ENCODE measurements around the gene FNDC3B. TPM values are rescaled to one million over a fixed set of nuclear protein-coding genes. Genes with fewer than 3 reads are reported as not detected.

Gene FNDC3B
- total and polyA plus RNA-seq, 2 of the 8 experiments (the other 6 are each of a cell fraction or from before 2014, with no cell fraction given) = 14.1 to 44.4 TPM

- H3K27ac ChIP-seq (ENCODE audit: low read depth, low read length) = no peak overlapping the region
- no peak overlapping the region for H3K9ac ChIP-seq (replicated peaks in 1 of 4; ENCODE audit: extremely low read depth in 1 of 4, low read depth in 3 of 4, low read length in 3 of 4)
- no peak for DNase-seq (ENCODE audit: low read depth in 1 of 2, low spot score in 2 of 2)
- H3K4ac ChIP-seq (replicated peaks; ENCODE audit: insufficient read length, low read depth, low read length) = no peak overlapping the region
- no peak overlapping the region for H4K91ac ChIP-seq (replicated peaks; ENCODE audit: insufficient read length, low read length)
- H3K27me3 ChIP-seq (replicated peaks in 1 of 4; ENCODE audit: control insufficient read depth in 3 of 4, extremely low read depth in 1 of 4, insufficient read depth in 3 of 4, low read length in 3 of 4) = no peaks in the 10 kb centered on the region
- no peak overlapping the region for H4K5ac ChIP-seq (ENCODE audit: insufficient read length, low read depth, low read length)
- H2AK5ac ChIP-seq (ENCODE audit: low read depth, low read length) = no peak overlapping the region
- no peaks in the 10 kb centered on the region for H3K23me2 ChIP-seq (ENCODE audit: low read depth, low read length)
- no peaks in the 10 kb centered on the region for H4K20me1 ChIP-seq (replicated peaks in 1 of 2; ENCODE audit: control insufficient read depth in 1 of 2, insufficient read depth in 2 of 2, low read length in 2 of 2)
- H2BK20ac ChIP-seq (ENCODE audit: low read length) = no peak overlapping the region
- peaks cover 0 to 15% (median 0%) of the 10 kb centered on the region in 4 experiments; a peak in 4 of 8 replicates for H3K36me3 ChIP-seq (ENCODE audit: control insufficient read depth in 2 of 4, insufficient read depth in 4 of 4, low read length in 3 of 4)
- H3K9me3 ChIP-seq (ENCODE audit: insufficient read depth in 2 of 2, low read depth in 1 of 2, low read length in 1 of 2) = no peaks in the 10 kb centered on the region
- FAIRE-seq = no peak
- no peak overlapping the region for H3K23ac ChIP-seq (ENCODE audit: insufficient read length)
- H2BK12ac ChIP-seq (ENCODE audit: low read depth, low read length) = no peak overlapping the region
- no peak overlapping the region for H4K8ac ChIP-seq (ENCODE audit: extremely low read depth, insufficient read depth, low read length)
- no peaks in the 10 kb centered on the region for H3K4me1 ChIP-seq (replicated peaks in 1 of 4; ENCODE audit: control insufficient read depth in 3 of 4, insufficient read depth in 4 of 4, low read length in 3 of 4)
- 90% methylated on average over 2 of the region's 2 CpGs; no CpG with 5 or more reads in 1 of the 2 experiments for WGBS, 2 experiments (ENCODE audit: extremely low coverage in 1 of 2, insufficient coverage in 1 of 2, insufficient read length in 1 of 2, insufficient replicate concordance in 2 of 2, low coverage in 1 of 2, low lambda C conversion rate in 2 of 2, missing lambda C conversion rate in 1 of 2)
- H3K4me2 ChIP-seq (ENCODE audit: insufficient read depth in 1 of 2, low read depth in 2 of 2, low read length in 2 of 2) = no peak overlapping the region
- no peak overlapping the region for H2BK15ac ChIP-seq (ENCODE audit: low read length)
- no peaks in the 10 kb centered on the region for H3K79me2 ChIP-seq (ENCODE audit: control insufficient read depth in 1 of 2, insufficient read depth in 2 of 2, low read length in 2 of 2)
- no peak overlapping the region for H2BK120ac ChIP-seq (replicated peaks; ENCODE audit: low read depth, low read length)
- no peak overlapping the region for H3K56ac ChIP-seq (replicated peaks; ENCODE audit: insufficient read length, low read depth, low read length)
- H3K14ac ChIP-seq (ENCODE audit: insufficient read length) = no peak overlapping the region
- H2BK5ac ChIP-seq (ENCODE audit: low read depth, low read length) = no peak overlapping the region
- H3K18ac ChIP-seq (ENCODE audit: extremely low read depth, low read length) = no peak overlapping the region
- H3K79me1 ChIP-seq (ENCODE audit: low read depth, low read length) = no peaks in the 10 kb centered on the region
- ChIA-PET CTCF (ENCODE audit: partially characterized antibody) (interaction anchor here (1.1 to 1.6 kb wide), 3 partner anchors 13 to 48 kb away, joined by 3 read pairs; no protein-coding TSS in a partner anchor), POLR2A (ENCODE audit: partially characterized antibody) (no interaction called here)
- H3K4me3 ChIP-seq (ENCODE audit: extremely low read depth in 1 of 4, insufficient read depth in 2 of 4, low read depth in 3 of 4, low read length in 4 of 4) = no peak overlapping the region
- H2AFZ ChIP-seq (ENCODE audit: low read length) = no peak overlapping the region
- no peak for TF ChIP-seq JUND (IDR thresholded peaks at IDR 0.05; ENCODE audit: low read length)
- no peak for TF ChIP-seq POU5F1 (IDR thresholded peaks at IDR 0.05; ENCODE audit: low read depth, low read length)
- TF ChIP-seq BRCA1 (IDR thresholded peaks at IDR 0.05; ENCODE audit: low read depth, low read length) = no peak
- TF ChIP-seq BACH1 (IDR thresholded peaks at IDR 0.05; ENCODE audit: low read length) = no peak
- TF ChIP-seq, protein P1, sequence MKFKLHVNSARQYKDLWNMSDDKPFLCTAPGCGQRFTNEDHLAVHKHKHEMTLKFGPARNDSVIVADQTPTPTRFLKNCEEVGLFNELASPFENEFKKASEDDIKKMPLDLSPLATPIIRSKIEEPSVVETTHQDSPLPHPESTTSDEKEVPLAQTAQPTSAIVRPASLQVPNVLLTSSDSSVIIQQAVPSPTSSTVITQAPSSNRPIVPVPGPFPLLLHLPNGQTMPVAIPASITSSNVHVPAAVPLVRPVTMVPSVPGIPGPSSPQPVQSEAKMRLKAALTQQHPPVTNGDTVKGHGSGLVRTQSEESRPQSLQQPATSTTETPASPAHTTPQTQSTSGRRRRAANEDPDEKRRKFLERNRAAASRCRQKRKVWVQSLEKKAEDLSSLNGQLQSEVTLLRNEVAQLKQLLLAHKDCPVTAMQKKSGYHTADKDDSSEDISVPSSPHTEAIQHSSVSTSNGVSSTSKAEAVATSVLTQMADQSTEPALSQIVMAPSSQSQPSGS (IDR thresholded peaks at IDR 0.05; ENCODE audit: low read length) = no peak
- no peak for TF ChIP-seq CBX5 (IDR thresholded peaks at IDR 0.05; ENCODE audit: low read depth, low read length)
- no peak for TF ChIP-seq TBP (IDR thresholded peaks at IDR 0.05; ENCODE audit: low read depth, low read length)
- TF ChIP-seq NRF1 (IDR thresholded peaks at IDR 0.05; ENCODE audit: low read depth, low read length) = no peak
- TF ChIP-seq RXRA (IDR thresholded peaks at IDR 0.05; ENCODE audit: insufficient read depth, low read depth, low read length) = no peak
- TF ChIP-seq CBX8 (IDR thresholded peaks at IDR 0.05; ENCODE audit: borderline replicate concordance, low read depth, low read length) = no peak
- no peak for TF ChIP-seq TAF1 (IDR thresholded peaks at IDR 0.05; ENCODE audit: low read depth, low read length)
- TF ChIP-seq CEBPB (IDR thresholded peaks at IDR 0.05; ENCODE audit: low read depth, low read length) = no peak
- no peak for TF ChIP-seq BCL11A (IDR thresholded peaks at IDR 0.05; ENCODE audit: low read depth in 2 of 2, low read length in 2 of 2)
- TF ChIP-seq SIRT6 (IDR thresholded peaks at IDR 0.05; ENCODE audit: low read length) = no peak
- TF ChIP-seq EZH2 (IDR thresholded peaks at IDR 0.05; ENCODE audit: low read depth, low read length, severe bottlenecking) = no peak
Measured at GRCh38 chr3:172293093-172293492, 253.7 kb downstream of the FNDC3B start.
